ENCODE data around the gene JAG2. TPM values are rescaled to one million over a fixed set of nuclear protein-coding genes. Genes with fewer than 3 reads are reported as not detected.

Gene JAG2
- total RNA-seq, 2 experiments from 2014 or later, result 1.3 to 1.7 TPM

- CTCF ChIA-PET, result no interaction called here
These were observed 36.5 kb upstream of the JAG2 start for GRCh38 chr14:105204931-105205672.

DNA sequence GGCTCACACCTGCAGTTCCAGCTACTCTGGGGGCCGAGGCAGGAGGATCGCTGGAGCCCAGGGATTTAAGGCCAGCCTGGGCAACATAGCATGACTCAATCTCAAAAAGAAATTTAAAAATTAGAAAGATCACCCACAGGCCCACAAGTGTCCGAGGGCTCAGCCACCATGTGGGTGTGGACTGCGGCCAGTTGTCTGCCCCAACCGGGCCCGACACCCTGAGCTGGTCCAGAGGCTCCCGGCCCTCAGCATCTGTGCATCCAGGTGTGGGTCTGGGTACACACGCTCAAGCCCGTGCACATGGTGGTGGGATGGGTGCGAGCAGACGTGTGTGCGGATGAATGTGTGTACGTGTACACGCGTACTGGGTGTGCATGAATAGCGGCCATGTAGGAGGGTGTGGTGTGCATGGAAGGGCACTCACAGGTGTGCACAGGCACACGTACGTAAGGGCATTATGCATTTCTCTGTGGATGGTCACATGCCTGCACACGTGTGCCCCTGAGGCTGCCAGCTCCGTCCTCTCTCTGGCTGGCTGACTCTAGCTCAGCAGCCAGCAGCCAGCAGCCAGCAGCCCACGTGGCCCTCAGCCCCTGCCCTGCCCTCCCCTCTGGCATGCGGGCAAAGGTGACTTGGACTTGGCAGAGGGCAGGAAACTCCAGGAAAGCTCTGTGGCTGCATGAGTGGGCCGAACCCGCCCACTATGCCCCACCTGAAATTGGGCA is 35.8 kb upstream of the JAG2 start:
- ChIA-PET CTCF (interaction anchor here (1.3 to 1.4 kb wide), 2 partner anchors 9 to 110 kb away, joined by 3 read pairs; partner anchors contain the start of gene PACS2), POLR2A (no interaction called here)

More at GRCh38 chr14:105204931-105205672, 36.5 kb upstream of the JAG2 start:
- POLR2A ChIA-PET, result no interaction called here

GRCh38 chr14:105203701-105204100 is 35.1 kb upstream of the JAG2 start:
- POLR2A ChIA-PET, result no interaction called here
- CTCF ChIA-PET, result interaction anchor here (0.5 to 1.4 kb wide), 5 partner anchors 10 to 113 kb away, joined by 3 read pairs; partner anchors contain the start of gene PACS2

GRCh38 chr14:105203057-105203531 is 34.5 kb upstream of the JAG2 start:
- POLR2A ChIA-PET, result no interaction called here
- CTCF ChIA-PET, result interaction anchor here (0.5 to 1.4 kb wide), 6 partner anchors 11 to 113 kb away, joined by 3 read pairs; partner anchors contain the start of gene PACS2

DNA sequence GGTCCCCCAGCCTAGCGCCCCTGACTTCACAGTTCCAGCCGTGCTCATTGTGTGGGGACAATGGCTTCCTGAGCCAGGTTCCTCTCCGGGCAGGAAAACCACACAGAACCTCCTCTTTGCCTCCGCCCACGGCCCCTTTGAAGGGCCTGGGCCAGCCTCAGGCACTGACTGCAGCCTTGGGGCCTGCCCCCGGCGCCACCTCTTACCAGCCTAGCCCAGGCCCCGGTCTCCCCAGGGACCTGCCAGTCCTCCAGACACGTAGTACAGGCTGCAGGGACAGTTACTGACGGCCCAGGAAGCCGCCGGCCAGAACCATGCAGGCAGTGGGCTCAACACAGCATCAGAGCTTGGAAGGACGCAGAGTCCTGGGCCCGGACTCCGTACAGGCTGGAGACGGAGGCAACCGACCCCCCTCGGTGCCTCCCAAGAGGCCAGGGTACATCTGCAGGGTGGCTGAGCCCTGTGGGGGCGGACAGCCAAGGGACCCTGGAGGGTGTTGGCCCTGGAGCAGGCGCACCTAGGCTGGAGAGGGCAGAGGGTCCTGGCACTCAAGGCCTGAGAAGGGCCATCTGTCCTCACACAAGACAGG is 33.4 kb upstream of the JAG2 start:
- ChIA-PET POLR2A (no interaction called here), CTCF (interaction anchor here (0.6 to 1.1 kb wide), 3 partner anchors 14 to 150 kb away, joined by 3 read pairs; partner anchors contain the start of gene JAG2)

- CTCF ChIA-PET, result interaction anchor here (0.6 to 1.9 kb wide), 3 partner anchors 32 to 151 kb away, joined by 3 to 7 read pairs (median 3); partner anchors contain the start of gene JAG2
These were observed 32.8 kb upstream of the JAG2 start for GRCh38 chr14:105201156-105201924.

GRCh38 chr14:105200641-105201040 is 32.1 kb upstream of the JAG2 start:
- ChIA-PET CTCF (interaction anchor here (1.1 to 1.9 kb wide), 2 partner anchors 81 to 110 kb away, joined by 3 to 7 read pairs; no protein-coding TSS in a partner anchor), POLR2A (interaction anchor here (0.6 kb wide), 1 partner anchor 53 kb away, joined by 7 read pairs; no protein-coding TSS in a partner anchor)

More at GRCh38 chr14:105201156-105201924, 32.8 kb upstream of the JAG2 start:
- POLR2A ChIA-PET, result interaction anchor here (0.6 kb wide), 1 partner anchor 53 kb away, joined by 7 read pairs; no protein-coding TSS in a partner anchor

DNA sequence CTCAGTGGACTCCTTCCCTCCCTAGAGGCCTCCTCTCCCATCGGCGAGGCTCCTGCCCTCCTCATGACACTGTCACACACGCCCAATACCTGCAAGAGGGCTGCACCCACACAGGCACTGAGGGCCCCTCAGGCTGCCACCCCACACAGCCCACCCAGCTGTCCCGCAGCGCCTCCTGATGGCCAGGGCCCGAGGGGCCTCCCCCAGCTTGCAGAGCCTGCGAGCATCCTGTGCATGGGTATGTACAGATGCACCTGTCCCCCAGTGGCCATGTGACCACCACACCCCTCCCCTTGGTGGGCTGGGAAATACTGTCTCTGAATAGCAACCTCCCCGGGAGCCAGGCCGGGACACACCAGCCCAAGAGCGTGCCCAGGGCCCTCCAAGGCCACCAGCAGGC is 31.5 kb upstream of the JAG2 start:
- ChIA-PET POLR2A (no interaction called here), CTCF (interaction anchor here (1.1 to 1.9 kb wide), 2 partner anchors 82 to 110 kb away, joined by 3 to 7 read pairs; no protein-coding TSS in a partner anchor)

- POLR2A ChIA-PET, result no interaction called here
- CTCF ChIA-PET, result interaction anchor here (1.9 kb wide), 1 partner anchor 109 kb away, joined by 7 read pairs; no protein-coding TSS in a partner anchor
These were observed 30.5 kb upstream of the JAG2 start for GRCh38 chr14:105199093-105199492.

- CTCF ChIA-PET, result no interaction called here
- POLR2A ChIA-PET, result no interaction called here
These were observed 30.0 kb upstream of the JAG2 start for GRCh38 chr14:105198588-105198987.

DNA sequence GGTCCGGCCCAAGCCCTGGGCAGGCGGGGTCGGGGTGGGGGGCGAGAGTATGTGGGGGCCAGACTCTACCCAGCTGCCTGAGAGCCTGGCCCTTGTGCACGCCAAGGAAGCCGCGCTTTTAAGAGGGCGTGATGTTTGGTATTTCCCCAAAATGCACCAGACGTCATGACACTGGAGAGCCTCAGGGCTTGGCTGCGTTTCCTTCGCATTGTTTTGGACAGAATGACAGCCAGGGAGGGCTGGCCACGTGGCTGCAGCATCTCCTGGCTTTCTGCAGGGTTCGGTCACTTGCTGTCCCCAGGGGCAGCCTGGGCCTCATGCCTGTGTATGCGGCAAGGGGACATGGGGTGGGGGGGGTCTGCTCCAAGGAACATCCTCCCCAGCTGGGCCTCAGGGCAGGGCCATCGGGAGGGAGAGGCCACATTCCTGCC is 28.6 kb upstream of the JAG2 start:
- POLR2A ChIA-PET, result no interaction called here

DNA sequence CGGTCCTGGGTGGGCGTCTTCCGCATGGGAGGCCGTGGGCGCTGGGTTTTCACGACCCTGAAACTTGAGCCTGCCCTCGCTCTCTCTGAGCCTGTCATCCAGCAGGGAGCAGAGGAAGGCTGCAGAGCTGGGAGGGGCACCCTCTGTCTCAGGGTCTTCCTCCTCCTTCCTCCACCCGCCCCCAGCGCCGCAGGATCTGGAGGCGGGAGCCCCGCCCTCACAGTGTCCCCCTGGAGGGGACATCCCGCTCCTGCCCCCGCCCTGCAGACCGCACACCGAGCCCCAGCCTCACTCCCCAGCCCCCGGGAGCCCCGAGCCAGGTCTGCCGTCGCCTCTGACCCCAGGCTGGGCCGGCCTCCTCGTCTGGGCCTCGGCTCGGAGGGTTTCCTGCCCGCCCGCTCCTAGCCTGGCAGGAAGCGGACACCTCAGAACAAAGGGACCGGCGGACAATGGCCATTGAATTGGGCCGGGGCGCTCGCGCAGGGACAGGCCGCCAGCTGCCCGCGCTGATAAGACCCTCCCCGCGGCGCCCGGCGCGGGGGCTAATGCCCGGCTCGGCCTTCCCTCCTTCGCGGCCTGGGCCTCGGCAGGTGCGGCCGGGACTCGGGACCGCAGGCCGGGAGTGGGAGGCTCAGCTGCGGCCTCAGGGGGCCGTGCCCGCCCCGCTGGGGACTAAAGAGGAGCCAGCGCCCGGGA is 27.8 kb upstream of the JAG2 start:
- POLR2A ChIA-PET, result no interaction called here
- CTCF ChIA-PET, result interaction anchor here (1.3 kb wide), 1 partner anchor 13 kb away, joined by 3 read pairs; no protein-coding TSS in a partner anchor

More for the DNA sequence above, 28.6 kb upstream of the JAG2 start:
- CTCF ChIA-PET, result no interaction called here

GRCh38 chr14:105195522-105196264 is 27.1 kb upstream of the JAG2 start:
- CTCF ChIA-PET, result interaction anchor here (0.6 to 1.7 kb wide), 9 partner anchors 14 to 156 kb away, joined by 3 to 7 read pairs (median 3); partner anchors contain the start of gene JAG2
- POLR2A ChIA-PET, result interaction anchor here (0.9 kb wide), 1 partner anchor 11 kb away, joined by 3 read pairs; no protein-coding TSS in a partner anchor

DNA sequence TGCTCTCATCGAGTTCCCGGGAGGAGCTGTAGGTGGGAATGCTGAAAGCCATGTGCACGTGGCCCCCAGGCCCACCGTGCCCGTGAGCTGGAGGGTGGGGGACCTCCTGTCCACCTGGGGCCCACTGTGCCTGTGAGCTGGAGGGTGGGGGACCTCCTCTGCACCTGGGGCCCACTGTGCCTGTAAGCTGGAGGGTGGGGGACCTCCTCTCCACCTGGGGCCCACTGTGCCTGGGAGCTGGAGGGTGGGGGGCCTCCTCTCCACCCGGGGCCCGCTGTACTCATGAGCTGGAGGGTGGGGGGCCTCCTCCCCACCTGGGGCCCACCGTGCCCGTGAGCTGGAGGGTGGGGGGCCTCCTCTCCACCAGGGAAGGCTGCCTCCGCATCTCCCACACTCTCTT is 26.5 kb upstream of the JAG2 start:
- POLR2A ChIA-PET, result interaction anchor here (0.9 kb wide), 1 partner anchor 12 kb away, joined by 3 read pairs; no protein-coding TSS in a partner anchor
- CTCF ChIA-PET, result interaction anchor here (0.5 to 1.7 kb wide), 11 partner anchors 13 to 490 kb away, joined by 3 to 7 read pairs (median 3); partner anchors contain the start of gene JAG2

- ChIA-PET CTCF (interaction anchor here (0.5 to 1.7 kb wide), 6 partner anchors 12 to 489 kb away, joined by 3 to 7 read pairs (median 5); partner anchors contain the start of gene JAG2), POLR2A (no interaction called here)
These were observed 25.6 kb upstream of the JAG2 start for GRCh38 chr14:105193916-105194782.
